M059J (cell line): Measurements from ENCODE around the gene KDM4D. TPM values are rescaled to one million over a fixed set of nuclear protein-coding genes. Genes with fewer than 3 reads are reported as not detected.
"Not testable (repeated sequence)": the region's sequence is repeated elsewhere in the genome, so short reads cannot be mapped to it uniquely, and the experiment has no call there.

Experiments used
- DNase-seq: peaks from one replicate; pipeline ENCODE4 v3.0.0-alpha.2; 2012; ENCODE audit warnings: low read depth
- total RNA-seq: library from RNA; depleted of rRNA; stranded (reverse); fragments of >200 nt; shearing (Covaris generic); gene quantifications from 2 replicates; pipeline ENCODE4 v1.2.3, GENCODE V29; 2014; rRNA removed

Gene KDM4D
- total RNA-seq, 1 experiment from 2014 or later, result 4.3 TPM

DNA sequence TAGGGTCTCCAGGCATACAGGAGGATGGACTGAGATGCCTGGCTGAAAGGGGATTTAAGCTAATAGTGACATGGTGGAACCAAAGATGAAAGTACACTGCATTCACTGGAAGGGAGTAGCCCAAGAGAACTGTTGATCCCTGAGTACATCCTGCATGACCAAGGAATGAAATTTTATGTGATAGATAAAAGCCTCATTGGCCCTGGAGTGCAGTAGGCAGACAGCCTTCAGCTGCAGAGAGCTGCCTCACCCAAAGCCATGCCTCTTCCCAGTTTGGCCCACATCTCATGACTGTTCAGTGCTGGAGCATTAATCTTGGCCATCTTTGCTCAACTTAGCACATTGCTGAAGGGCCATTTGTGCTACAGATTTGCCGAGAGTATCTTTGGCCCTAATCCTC, 59.5 kb downstream of the KDM4D start:
- no peak for DNase-seq

DNA sequence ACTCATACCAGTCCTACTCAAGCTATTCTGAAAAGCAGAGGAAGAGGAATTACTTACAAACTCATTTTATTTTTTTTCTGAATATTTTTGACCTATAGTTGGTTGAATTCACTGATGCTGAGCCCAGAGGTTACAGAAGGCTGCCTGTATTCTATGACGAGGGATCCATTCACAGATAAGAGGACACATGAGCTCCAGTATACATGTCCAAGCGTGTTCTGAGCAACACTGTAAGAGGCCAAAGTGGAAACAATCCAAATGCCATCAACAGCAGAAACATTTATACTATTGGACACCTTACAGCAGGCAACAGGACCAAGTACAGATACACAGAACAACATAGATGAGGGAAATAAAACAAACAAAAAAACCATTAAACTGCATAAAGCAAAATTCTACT, 61.8 kb downstream of the KDM4D start:
- no peak for DNase-seq

DNA sequence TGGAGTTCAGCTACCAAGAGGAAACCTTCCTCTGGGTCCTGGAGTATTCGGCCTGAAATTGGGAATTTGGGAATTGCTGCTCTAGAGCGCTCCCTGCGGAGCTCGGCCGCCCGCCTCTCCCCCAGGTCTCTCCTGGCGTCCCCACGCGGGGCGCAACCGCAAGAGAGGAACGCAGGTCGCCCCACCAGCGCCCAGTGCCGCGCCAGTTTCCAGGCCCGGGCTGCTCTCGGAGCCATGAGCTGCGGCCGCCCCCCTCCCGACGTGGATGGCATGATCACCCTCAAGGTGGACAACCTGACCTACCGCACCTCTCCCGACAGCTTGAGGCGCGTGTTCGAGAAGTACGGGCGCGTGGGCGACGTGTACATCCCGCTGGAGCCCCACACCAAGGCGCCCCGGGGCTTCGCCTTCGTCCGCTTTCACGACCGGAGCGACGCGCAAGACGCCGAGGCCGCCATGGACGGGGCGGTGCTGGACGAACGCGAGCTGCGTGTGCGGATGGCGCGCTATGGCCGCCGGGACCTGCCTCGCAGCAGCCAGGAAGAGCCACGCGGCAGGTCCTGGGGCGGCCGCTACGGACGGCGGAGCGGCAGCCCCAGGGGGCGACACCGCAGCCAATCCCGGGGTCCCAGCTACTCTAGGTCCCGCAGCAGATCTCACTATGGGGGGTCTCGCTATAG, 64.0 kb downstream of the KDM4D start:
- DNase-seq, result not testable (repeated sequence)

DNA sequence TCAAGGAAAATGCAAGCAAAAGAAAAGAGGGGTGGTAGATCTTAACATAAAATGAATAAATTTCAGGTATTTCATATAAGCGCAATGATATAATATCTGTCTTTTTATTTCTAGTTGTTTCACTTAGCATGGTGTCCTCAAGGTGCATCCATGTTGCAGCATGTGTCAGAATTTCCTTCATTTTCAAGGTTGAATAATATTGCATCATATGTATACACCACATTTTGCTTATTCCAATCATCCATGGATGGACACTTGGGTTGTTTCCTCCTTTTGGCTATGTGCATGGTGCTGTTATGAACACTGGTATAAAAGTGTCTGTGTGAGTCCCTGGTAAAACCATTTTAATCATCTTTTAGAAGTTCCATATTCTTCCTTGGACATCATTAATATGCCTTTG, 68.7 kb downstream of the KDM4D start:
- no peak for DNase-seq

DNA sequence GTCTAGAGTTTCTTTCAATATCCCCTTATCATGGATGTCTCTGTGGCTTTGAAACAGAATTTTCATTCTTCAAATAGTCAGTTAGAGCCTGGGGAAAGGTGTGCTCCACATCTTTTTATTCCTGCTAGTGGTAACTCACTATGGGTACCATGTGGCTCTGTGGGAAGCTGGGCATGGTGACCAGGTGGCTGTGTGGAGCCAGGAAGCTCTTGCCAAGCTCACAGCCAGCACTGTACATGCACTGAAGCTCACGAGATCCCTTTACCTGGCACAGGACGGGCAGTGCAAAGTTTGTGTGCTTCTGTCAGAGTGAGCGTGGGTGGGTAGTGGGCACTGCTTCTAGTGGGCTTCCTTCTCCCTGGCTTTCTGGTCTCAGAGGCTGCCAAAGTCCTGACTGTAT, 69.4 kb downstream of the KDM4D start:
- no peak for DNase-seq

DNA sequence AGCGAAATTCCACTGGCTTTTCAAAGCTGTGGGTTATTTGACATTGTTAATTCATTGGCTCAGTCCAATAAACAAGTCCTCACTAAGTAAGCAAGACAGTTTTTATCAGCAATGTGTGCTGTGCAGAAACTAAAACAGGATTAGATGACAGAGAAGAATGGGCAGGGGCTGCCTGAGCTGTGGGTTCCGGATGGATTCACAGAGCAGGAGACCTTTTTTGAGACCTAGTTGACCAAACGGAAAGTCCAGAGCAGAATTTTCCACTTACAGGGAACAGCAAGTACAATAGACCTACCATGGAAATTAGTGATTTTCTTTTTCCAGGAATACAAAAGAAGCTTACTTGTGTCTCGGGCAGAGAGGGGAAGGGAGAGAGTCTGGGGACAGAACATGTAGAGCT, 70.5 kb downstream of the KDM4D start:
- DNase-seq, result no peak

DNA sequence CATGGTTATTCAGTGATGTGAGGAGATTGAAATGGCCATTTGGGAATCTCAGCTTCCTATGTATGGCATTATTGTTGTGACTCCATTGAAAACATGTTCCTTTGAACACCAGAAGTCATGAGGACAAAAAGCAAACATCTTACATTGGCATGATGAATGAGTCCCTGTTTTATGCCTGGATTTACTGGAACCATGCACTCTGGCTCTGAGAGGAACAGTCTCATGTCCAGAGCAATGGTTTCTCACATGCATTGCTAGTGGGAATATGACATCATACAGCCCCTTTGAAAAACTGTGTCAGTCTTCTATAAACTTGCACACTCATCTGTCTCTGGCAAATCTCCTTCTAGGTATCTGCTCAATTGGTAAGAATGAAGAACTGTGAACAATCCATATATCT, 72.3 kb downstream of the KDM4D start:
- no peak for DNase-seq

Other genes with a start within 250 kb of the KDM4D start
- 12.7 and 18.9 TPM in 2 replicates for gene AMOTL1, start 205.4 kb upstream of the KDM4D start, total RNA-seq
- gene CWC15, start 153 bp upstream of the KDM4D start, total RNA-seq, result 61.0 and 65.2 TPM in 2 replicates
- not detected in 2 replicates for gene KDM4E, start 51.5 kb downstream of the KDM4D start, total RNA-seq
- not detected in 2 replicates for gene KDM4F, start 75.7 kb downstream of the KDM4D start, total RNA-seq
- gene SRSF8, start 93.2 kb downstream of the KDM4D start, total RNA-seq, result 12.8 and 25.3 TPM in 2 replicates
- gene ENDOD1, start 116.1 kb downstream of the KDM4D start, total RNA-seq, result 12.5 and 19.0 TPM in 2 replicates